Esophagus muscularis mucosa (tissue), 3 donors: ENCODE data around the gene MMD.

Experiments used
- POLR2A ChIP-seq: fragments of 450-650 bp; IDR thresholded peaks from one replicate; pipeline ENCODE4 v1.6.1; 2017; ENCODE audit warnings: antibody characterized with exemption, moderate library complexity, mild to moderate bottlenecking, low read depth
- POLR2AphosphoS5 ChIP-seq, 2 donors: sonication (generic); formaldehyde crosslinking; IDR thresholded peaks; one replicate each; pipeline ENCODE4 v1.6.1; 2017; ENCODE audit warnings: antibody characterized with exemption in 2 of 2
- TF ChIP-seq, protein P1 (sequence below), 3 experiments: fragments of 200-600 bp in 2 of 3; fragments of 450-650 bp in 1 of 3; sonication (generic) in 2 of 3; IDR thresholded peaks; one replicate each; pipeline ENCODE4 v1.5.1; 2017 to 2019; ENCODE audit warnings: antibody characterized with exemption in 3 of 3, mild to moderate bottlenecking in 2 of 3, moderate library complexity in 1 of 3

- TF ChIP-seq, protein P1, sequence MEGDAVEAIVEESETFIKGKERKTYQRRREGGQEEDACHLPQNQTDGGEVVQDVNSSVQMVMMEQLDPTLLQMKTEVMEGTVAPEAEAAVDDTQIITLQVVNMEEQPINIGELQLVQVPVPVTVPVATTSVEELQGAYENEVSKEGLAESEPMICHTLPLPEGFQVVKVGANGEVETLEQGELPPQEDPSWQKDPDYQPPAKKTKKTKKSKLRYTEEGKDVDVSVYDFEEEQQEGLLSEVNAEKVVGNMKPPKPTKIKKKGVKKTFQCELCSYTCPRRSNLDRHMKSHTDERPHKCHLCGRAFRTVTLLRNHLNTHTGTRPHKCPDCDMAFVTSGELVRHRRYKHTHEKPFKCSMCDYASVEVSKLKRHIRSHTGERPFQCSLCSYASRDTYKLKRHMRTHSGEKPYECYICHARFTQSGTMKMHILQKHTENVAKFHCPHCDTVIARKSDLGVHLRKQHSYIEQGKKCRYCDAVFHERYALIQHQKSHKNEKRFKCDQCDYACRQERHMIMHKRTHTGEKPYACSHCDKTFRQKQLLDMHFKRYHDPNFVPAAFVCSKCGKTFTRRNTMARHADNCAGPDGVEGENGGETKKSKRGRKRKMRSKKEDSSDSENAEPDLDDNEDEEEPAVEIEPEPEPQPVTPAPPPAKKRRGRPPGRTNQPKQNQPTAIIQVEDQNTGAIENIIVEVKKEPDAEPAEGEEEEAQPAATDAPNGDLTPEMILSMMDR (IDR thresholded peaks at IDR 0.05) = no peak
- TF ChIP-seq POLR2AphosphoS5 (IDR thresholded peaks at IDR 0.05) = no peak
- TF ChIP-seq POLR2A = no peak
Observed at GRCh38 chr17:55390364-55390977, 31.2 kb downstream of the MMD start.
